ENCODE measurements around the gene OPTC.

DNA sequence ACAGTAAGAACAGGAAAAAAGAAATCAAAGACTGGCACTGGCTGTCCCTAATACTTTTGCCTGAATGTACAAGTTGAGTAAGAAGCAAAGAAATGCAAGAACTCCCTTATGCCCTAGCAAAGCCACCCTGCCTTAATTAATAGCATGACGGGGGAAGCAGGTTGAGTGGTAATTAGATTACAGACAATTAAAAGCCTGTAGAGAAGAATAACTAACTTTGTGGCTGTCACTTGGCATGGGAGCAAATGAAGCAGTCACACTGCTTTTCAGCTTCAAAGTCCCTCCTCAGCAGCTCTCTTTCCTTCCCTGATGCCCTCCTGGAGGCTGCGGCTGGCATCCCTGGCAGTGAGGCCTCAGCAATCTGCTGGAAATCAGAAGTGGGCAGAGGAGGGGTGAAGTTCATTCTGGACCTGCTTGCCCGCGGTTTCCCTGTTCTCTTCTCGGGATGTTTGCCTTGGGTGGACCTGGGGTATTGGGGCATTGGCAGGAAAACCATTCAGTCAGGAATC, 3.4 kb downstream of the OPTC start:
- TF ChIP-seq GATA2 (IDR thresholded peaks at IDR 0.05; ENCODE audit: low read depth, low read length) (no peak), GATA3 (IDR thresholded peaks at IDR 0.05; ENCODE audit: low read depth, low read length) (no peak)
